Measurements from ENCODE around the gene LAG3.

- TF ChIP-seq POLR2A (IDR thresholded peaks at IDR 0.05) (no peak), CTCF (IDR thresholded peaks at IDR 0.05 in 4 of 5, conservative IDR thresholded peaks at IDR 0.05 in 1 of 5) (no peak)
These were observed 12.4 kb downstream of the LAG3 start for GRCh38 chr12:6784761-6785160.
